Stimulated activated naive CD8-positive, alpha-beta T cell treated with anti-CD3 and anti-CD28 coated beads, Interleukin-15, Interleukin-2, amounts not matched to agents 100 U/mL and 50 U/mL, for 24 hours (primary cell): Measurements from ENCODE around the gene DNAH6.
"Not testable (repeated sequence)": the region's sequence is repeated elsewhere in the genome, so short reads cannot be mapped to it uniquely, and the experiment has no call there.

Experiments
- ATAC-seq: fragments of 150-1000 bp; cut with Tn5 transposase; one replicate; pipeline ENCODE4 v1.10.0; 2021
- DNase-seq: peaks from one replicate; pipeline ENCODE4 v3.0.0; 2021

Gene DNAH6

DNA sequence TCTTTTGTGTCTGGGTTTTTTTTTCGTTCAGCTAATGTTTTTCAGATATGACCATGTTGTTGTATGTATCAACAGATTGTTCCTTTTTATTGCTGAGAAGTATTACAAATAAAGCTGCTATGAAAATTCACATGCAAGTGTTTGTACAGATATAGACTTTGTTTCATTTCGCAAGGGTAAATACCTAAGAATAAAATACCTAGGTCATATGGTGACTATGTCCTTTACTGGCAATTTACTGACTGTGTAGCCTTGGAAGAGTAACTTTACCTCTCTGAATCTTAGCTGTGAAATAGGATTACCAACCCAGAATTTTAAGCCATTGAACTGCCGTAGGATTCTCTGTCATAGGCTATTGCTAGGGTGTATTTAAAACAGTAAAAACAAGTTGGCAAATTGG is 19.0 kb upstream of the DNAH6 start:
- no peak for ATAC-seq
- DNase-seq, result no peak

GRCh38 chr2:84498150-84498799 is 18.0 kb upstream of the DNAH6 start:
- no peak for DNase-seq
- ATAC-seq, result no peak

DNA sequence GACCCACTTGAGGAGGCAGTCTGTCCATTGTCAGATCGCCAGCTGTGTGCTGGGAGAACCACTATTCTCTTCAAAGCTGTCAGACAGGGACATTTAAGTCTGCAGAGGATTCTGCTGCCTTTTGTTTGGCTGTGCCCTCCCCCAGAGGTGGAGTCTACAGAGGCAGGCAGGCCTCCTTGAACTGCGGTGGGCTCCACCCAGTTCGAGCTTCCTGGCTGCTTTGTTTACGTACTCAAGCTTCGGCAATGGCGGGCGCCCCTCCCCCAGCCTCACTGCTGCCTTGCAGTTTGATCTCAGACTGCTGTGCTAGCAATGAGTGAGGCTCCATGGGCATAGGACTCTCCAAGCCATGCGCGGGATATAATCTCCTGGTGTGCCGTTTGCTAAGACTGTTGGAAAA is 5.3 kb upstream of the DNAH6 start:
- ATAC-seq, DNase-seq: not testable (repeated sequence)

DNA sequence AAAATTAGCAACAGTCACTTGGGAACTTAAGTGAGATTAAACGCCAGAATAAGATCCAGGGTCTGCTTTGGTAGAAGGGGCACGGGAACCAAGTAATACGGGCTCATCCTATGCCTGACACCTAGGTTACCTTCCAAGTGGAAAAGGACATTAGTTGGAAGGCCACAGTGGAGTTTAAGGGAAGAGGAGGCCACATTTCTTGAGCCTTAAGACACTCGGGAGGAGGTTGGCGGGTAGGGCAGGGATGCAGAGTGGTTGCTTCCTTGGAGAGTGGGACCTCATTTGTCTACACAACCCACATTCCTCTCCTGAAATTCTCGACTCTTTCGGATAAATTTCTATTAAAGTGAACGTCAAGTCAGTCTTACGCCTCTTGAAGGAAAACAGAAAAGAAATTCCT is 510 bp upstream of the DNAH6 start:
- no peak for DNase-seq

GRCh38 chr2:84519332-84519957 is 3.1 kb downstream of the DNAH6 start:
- ATAC-seq (no peak), DNase-seq (no peak)

More for the DNA sequence above, 510 bp upstream of the DNAH6 start:
- ATAC-seq, result no peak

- DNase-seq (no peak), ATAC-seq (no peak)
Observed at GRCh38 chr2:84526562-84526961, 10.3 kb downstream of the DNAH6 start.

DNA sequence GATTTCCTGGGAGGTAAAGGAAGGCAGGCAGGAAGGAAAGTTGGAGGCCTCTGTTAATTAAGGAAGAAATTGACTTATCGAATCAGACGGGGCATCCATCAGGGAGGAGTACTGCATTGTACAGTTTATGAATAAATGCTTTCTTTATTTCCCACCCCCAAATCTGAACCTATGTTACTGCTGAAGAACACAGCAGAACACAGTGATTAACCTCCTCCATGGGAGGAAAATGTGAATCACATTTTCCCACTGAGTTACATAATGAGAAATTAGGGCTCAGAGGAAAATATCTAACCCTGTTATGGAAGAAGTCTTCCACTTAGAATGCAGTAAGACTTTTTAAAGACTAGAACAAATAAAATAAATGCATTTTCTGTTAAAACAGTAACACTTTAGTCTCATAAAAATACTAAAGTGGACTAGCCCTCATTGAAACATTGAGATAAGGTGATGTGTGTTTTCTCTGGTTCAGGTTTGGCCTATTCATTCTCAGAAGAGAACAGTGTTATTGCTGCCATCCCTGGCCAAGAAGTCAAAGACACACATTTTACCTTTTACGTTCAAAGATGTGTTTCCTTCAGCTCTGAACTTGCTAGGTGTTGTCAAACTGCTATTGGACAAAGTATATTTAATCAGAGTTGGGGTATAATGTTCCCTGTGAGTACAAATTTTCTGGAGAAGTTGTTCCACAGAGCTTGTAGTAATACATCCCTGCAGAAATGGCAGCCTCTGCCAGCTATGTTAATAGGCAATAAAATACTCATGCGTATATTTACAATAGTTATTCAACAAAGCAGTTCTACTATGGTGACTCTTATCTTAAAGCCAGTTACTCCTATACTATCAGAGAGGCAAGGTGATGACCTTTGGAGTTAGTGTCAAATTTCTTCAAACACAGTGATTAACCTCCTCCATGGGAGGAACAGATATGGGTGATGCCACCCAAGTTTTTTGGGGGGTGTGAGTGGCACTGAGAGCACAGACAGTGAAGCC is 11.1 kb downstream of the DNAH6 start:
- no peak for DNase-seq
- peak; percentile 49 for ATAC-seq

- DNase-seq (no peak), ATAC-seq (no peak)
Observed at GRCh38 chr2:84532291-84532690, 16.0 kb downstream of the DNAH6 start.

DNA sequence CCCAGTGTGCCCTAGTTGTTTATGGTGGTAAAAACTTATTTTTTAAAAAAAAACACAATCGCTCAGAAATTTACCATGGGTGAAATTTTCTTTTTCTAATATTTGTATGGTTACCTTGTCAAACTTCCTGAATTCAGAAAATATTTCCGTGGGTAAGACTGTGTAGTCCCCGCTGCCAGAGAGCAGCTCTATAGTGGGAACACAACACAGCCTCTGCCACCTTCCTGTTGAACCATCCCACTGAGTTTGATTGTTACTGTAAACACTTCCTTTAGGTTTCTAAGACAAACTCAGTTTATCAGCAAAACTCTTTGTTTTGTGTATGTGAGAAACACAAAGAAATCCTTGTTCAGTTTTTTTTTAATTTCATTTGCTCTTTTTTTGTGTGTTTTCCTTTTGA is 17.9 kb downstream of the DNAH6 start:
- ATAC-seq (no peak), DNase-seq (no peak)

DNA sequence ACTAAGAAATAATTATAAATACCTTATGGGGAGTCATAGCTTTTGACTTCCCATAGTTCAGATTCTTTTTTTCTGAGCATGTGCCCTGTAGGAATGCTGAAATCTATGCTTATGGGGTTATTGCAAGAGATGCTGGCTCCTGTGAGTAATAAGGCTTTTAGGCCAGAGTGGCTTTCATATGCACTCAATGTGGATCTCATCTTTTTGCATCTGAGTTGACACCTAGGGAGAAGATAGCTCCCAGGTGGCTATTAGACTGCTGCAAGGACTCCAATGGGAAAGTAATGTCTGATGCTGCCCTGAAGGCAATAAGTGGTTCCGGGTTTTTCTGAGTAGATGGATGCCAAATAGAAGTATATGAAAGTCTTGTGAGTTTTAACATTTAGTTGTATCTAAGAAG is 21.0 kb downstream of the DNAH6 start:
- ATAC-seq (no peak), DNase-seq (no peak)

DNA sequence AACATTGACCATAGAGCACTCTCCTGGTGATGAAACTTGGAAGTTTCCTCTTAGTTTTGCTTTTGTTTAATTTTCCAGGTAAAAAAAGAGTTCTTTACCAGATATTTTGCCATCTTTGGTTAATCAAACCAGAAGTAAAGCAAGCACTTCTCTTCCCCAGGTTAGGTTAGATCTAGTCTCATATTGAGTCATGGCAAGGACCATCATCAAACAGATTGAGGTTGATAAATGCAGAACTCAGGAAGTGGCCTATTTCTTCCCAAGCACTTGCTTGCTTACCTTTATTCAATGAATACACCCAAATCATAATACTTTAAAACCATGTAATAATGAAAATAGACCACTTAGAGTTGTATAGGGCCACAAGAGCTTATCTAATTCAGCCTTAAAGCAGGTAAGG is 23.4 kb downstream of the DNAH6 start:
- DNase-seq (no peak), ATAC-seq (no peak)

DNA sequence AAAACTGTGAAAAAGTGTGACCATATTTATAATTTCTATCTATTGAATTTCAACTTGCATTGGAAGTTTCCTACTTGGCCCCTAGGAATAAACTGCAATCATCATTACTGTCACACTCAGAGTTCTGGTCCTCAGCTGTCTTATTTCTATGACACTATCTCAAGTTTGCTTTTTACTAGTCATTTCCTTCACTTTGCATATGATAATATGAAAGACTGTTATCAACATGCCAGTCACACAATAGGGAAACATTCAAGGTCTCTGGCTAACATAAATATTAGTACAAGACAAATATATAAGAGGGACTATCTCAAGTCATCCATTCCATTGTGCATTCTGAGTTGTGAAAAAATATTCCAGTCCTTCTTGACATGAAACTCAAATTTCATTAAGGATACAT is 28.7 kb downstream of the DNAH6 start:
- ATAC-seq, result no peak
- DNase-seq, result no peak

- DNase-seq, result no peak
- ATAC-seq, result no peak
Observed at GRCh38 chr2:84546551-84546950, 30.3 kb downstream of the DNAH6 start.

GRCh38 chr2:84548303-84548702 is 32.0 kb downstream of the DNAH6 start:
- DNase-seq, result no peak
- ATAC-seq, result no peak

GRCh38 chr2:84550916-84551315 is 34.6 kb downstream of the DNAH6 start:
- ATAC-seq (no peak), DNase-seq (no peak)

- not testable (repeated sequence) for ATAC-seq, DNase-seq
Observed at GRCh38 chr2:84551526-84551925, 35.2 kb downstream of the DNAH6 start.

DNA sequence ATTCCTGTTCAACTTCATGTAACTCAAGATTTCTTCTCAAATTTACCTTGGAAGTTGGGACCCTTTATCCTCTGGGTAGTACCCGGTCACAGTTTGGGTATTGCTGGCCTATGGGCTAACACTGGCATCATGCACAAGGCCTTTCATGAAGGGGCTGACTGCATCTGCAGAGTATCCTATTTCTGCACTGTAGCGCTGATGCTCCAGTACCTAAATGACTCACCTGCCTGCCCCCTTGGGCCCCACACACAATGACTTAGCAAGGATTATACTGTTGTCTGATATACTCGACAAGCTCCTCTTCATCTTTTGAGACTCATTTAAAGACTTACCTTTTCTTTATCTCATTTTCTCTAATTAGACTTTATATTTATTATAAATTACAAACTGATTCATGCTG is 39.9 kb downstream of the DNAH6 start:
- no peak for DNase-seq
- ATAC-seq, result no peak

- no peak for ATAC-seq
- no peak for DNase-seq
Observed at GRCh38 chr2:84559838-84560237, 43.5 kb downstream of the DNAH6 start.

DNA sequence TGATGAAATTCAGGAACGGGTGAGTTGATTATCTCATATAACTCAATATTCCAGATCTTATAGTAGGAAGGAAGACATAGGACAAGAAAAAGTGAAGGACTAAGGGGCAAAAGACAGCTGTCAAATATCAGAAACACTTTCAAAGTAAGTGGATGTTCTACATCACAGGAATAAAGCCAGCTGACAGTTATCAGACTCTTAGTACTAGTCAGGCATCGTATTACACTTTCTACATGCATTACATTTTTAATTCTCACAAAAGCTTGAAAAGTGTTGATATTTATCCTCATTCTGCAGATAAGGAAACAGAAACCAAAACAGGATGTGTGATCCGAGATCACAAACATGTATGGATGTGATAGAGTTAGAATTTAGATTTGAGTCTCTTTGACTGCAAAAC is 63.4 kb downstream of the DNAH6 start:
- no peak for ATAC-seq

GRCh38 chr2:84603911-84604310 is 87.6 kb downstream of the DNAH6 start:
- DNase-seq, result no peak
- no peak for ATAC-seq

More for the DNA sequence above, 63.4 kb downstream of the DNAH6 start:
- no peak for DNase-seq

DNA sequence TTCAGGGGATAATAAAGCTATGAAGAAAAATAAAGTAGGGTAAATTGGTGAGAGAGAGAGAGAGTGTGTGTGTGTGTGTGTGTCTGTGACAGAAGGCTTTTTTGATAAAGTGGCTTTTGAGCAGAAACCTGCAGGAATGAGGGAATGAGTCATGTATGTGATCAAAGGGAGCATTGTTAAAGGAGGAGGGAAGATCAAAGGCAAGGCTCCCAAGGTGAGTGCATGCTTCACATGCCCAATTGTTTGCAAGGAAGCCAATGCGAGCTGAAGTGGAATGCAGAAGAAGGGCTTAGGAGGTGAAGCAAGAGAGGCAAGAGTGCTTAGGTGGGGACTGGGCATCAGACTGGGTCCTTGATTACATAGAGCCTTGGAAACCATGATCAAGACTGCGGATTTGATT is 96.8 kb downstream of the DNAH6 start:
- no peak for ATAC-seq
- no peak for DNase-seq

DNA sequence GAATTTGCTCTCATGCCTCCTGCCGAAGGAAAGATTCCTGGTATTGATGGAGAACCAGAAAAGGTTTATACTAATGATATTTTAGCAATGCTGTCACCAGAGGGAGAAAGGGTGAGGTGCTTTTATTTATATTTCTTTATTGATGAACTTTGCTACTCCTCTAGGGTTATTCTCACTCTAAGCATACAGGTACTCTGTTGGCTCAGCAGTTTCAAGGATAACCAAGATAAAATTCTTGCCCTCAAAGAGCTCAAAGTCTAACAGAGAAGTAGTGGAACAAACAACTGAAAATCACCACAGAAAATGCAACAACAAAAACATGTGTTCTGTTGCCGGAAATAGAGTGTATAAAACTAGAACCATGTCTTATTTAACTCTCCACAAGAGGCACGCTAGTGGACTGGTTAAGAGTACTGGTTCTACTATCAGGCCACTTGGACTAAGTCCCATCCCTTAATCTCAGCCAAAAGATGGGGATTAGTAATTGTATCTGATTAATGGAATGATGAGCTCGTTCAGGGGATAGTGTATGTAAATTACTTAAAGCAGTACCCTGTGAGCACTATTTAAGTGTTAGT is 103.6 kb downstream of the DNAH6 start:
- ATAC-seq (no peak), DNase-seq (no peak)

GRCh38 chr2:84628486-84628885 is 112.2 kb downstream of the DNAH6 start:
- ATAC-seq (no peak), DNase-seq (no peak)
